GM23338 (cell line): ENCODE results near the gene SCG5. TPM values are rescaled to one million over a fixed set of nuclear protein-coding genes. Genes with fewer than 3 reads are reported as not detected.
"Not testable (repeated sequence)": the region's sequence is repeated elsewhere in the genome, so short reads cannot be mapped to it uniquely, and the experiment has no call there.

ENCODE experiments used
- ATAC-seq: fragments of 200-7000 bp; cut with Tn5 transposase; 3 replicates; pipeline ENCODE4 v1.9.1; 2020
- DNase-seq: peaks from one replicate; pipeline ENCODE4 v3.0.0-alpha.2; 2015; ENCODE audit warnings: low spot score
- H2AFZ ChIP-seq: fragments of 200-600 bp; sonication (generic); 2 replicates; pipeline ENCODE4 v1.8.0; 2016; ENCODE audit warnings: antibody characterized with exemption, mild to moderate bottlenecking, moderate library complexity
- H3F3A ChIP-seq: fragments of 200-600 bp; sonication (generic); replicated peaks from 2 replicates; pipeline ENCODE4 v1.8.0; 2017; ENCODE audit warnings: antibody characterized with exemption, mixed run types, low read depth
- H3K27ac ChIP-seq: fragments of 200-600 bp; sonication (generic); 2 replicates; pipeline ENCODE4 v1.6.1; 2016; ENCODE audit warnings: low read depth
- H3K27me3 ChIP-seq: fragments of 200-600 bp; sonication (generic); 2 replicates; pipeline ENCODE4 v1.8.0; 2016; ENCODE audit warnings: mild to moderate bottlenecking, mixed run types, moderate library complexity; ENCODE audit not compliant: insufficient read depth
- H3K36me3 ChIP-seq: fragments of 200-600 bp; sonication (generic); 2 replicates; pipeline ENCODE4 v1.8.0; 2016; ENCODE audit warnings: mild to moderate bottlenecking; ENCODE audit not compliant: insufficient read depth
- H3K4me1 ChIP-seq: fragments of 200-600 bp; sonication (generic); 2 replicates; pipeline ENCODE4 v1.8.0; 2016; ENCODE audit warnings: mild to moderate bottlenecking, moderate library complexity; ENCODE audit not compliant: insufficient read depth
- H3K4me2 ChIP-seq: fragments of 200-600 bp; sonication (generic); 2 replicates; pipeline ENCODE4 v1.7.1; 2017; ENCODE audit warnings: mixed run types
- H3K4me3 ChIP-seq: fragments of 200-600 bp; sonication (generic); 2 replicates; pipeline ENCODE4 v1.6.1; 2016; ENCODE audit warnings: mixed run types
- H3K79me2 ChIP-seq: fragments of 200-600 bp; sonication (generic); replicated peaks from 2 replicates; pipeline ENCODE4 v1.8.0; 2017; ENCODE audit warnings: mild to moderate bottlenecking; ENCODE audit not compliant: insufficient read depth
- H3K9me2 ChIP-seq: fragments of 200-600 bp; sonication (generic); 2 replicates; pipeline ENCODE4 v1.8.0; 2017; ENCODE audit not compliant: insufficient read depth
- H4K20me1 ChIP-seq: fragments of 200-600 bp; sonication (generic); replicated peaks from 2 replicates; pipeline ENCODE4 v1.8.0; 2017; ENCODE audit warnings: mild to moderate bottlenecking; ENCODE audit not compliant: insufficient read depth
- H3K27ac Mint-ChIP-seq: 2 replicates; pipeline ENCODE4 v1.8.0; 2020; ENCODE audit warnings: inconsistent platforms, mild to moderate bottlenecking, moderate library complexity, mixed read lengths
- H3K27me3 Mint-ChIP-seq: 3 replicates; pipeline ENCODE4 v1.8.0; 2022; ENCODE audit warnings: low read depth, mild to moderate bottlenecking, moderate library complexity, mixed read lengths, inconsistent platforms; ENCODE audit not compliant: insufficient read depth, poor library complexity
- H3K36me3 Mint-ChIP-seq: 3 replicates; pipeline ENCODE4 v1.8.0; 2021; ENCODE audit warnings: low read depth, mild to moderate bottlenecking, inconsistent platforms, moderate library complexity, mixed read lengths
- H3K4me1 Mint-ChIP-seq: 3 replicates; pipeline ENCODE4 v1.8.0; 2020; ENCODE audit warnings: mild to moderate bottlenecking, inconsistent platforms, mixed read lengths
- H3K4me3 Mint-ChIP-seq: 3 replicates; pipeline ENCODE4 v1.8.0; 2021; ENCODE audit warnings: moderate library complexity, mild to moderate bottlenecking, inconsistent platforms, mixed read lengths
- H3K9me3 Mint-ChIP-seq: 3 replicates; pipeline ENCODE4 v1.8.0; 2020; ENCODE audit warnings: moderate library complexity, mild to moderate bottlenecking, inconsistent platforms, mixed read lengths
- CTCF ChIP-seq, 2 experiments: fragments of 200-600 bp in 1 of 2; sonication (generic) in 1 of 2; conservative IDR thresholded peaks; 2 replicates each; pipeline versions ENCODE4 v1.5.1 to v1.6.1; 2016 to 2017; ENCODE audit warnings: antibody characterized with exemption in 2 of 2, low read depth in 2 of 2, mild to moderate bottlenecking in 2 of 2, moderate library complexity in 1 of 2
- ETS1 ChIP-seq: IDR thresholded peaks from 2 replicates; pipeline ENCODE4 v1.6.1; 2016; ENCODE audit warnings: antibody characterized with exemption
- EZH2 ChIP-seq: fragments of 200-600 bp; sonication (generic); IDR thresholded peaks from one replicate; pipeline ENCODE4 v1.8.0; 2017; ENCODE audit warnings: antibody characterized with exemption, mild to moderate bottlenecking, low read depth; ENCODE audit not compliant: unreplicated experiment
- POLR2AphosphoS5 ChIP-seq: IDR thresholded peaks from 2 replicates; pipeline ENCODE4 v1.6.1; 2016; ENCODE audit warnings: antibody characterized with exemption, low read depth
- REST ChIP-seq: IDR thresholded peaks from one replicate; pipeline ENCODE4 v1.6.1; 2018; ENCODE audit warnings: antibody characterized with exemption; ENCODE audit not compliant: unreplicated experiment
- ZNF331 ChIP-seq: fragments of 250-450 bp; sonication (Bioruptor Pico); IDR thresholded peaks from 2 replicates; pipeline ENCODE4 v1.5.0; 2020; ENCODE audit warnings: low read depth, mild to moderate bottlenecking, moderate library complexity
- polyA plus RNA-seq: library from polyadenylated mRNA; unstranded; fragments of >200 nt; fragmentation: Nextera tagmentation; extraction: Ambion mirVana; gene quantifications from 2 replicates; pipeline ENCODE4 v1.2.1, GENCODE V29; 2016
- total RNA-seq: library from RNA; depleted of rRNA; stranded (reverse); fragments of >200 nt; shearing (Covaris generic); gene quantifications from 2 replicates; pipeline ENCODE4 v1.2.3, GENCODE V29; 2014

The SCG5 gene
- total and polyA plus RNA-seq, 2 experiments from 2014 or later, result 48.1 to 73.3 TPM

- DNase-seq (peak; percentile 74), ATAC-seq (peak; percentile 83)
- peak within 1 kb of the TSS; percentile 90 for H3K4me2 ChIP-seq
- not testable (repeated sequence) for H3K4me1 Mint-ChIP-seq, H2AFZ ChIP-seq, H3K36me3 ChIP-seq, H3K27me3 ChIP-seq, H3K36me3 Mint-ChIP-seq, H3K27me3 Mint-ChIP-seq, H3K4me1 ChIP-seq, H3K9me3 Mint-ChIP-seq, H3F3A ChIP-seq, H3K9me2 ChIP-seq, H4K20me1 ChIP-seq
- H3K27ac ChIP-seq, result peak within 1 kb of the TSS; percentile 87; the same call in 1 of the 2 replicates
- peaks cover 46% of the 10 kb centered on the region for H3K79me2 ChIP-seq
- Mint-ChIP-seq H3K27ac (peak within 1 kb of the TSS; percentile 98), H3K4me3 (peak within 1 kb of the TSS; percentile 97)
- H3K4me3 ChIP-seq, result peak within 1 kb of the TSS; percentile 93
Observed at GRCh38 chr15:32615051-32615870, 26.2 kb upstream of the SCG5 start, which contains the start of gene ARHGAP11A. Gene ARHGAP11A, plus strand, starts transcription at chr15:32615504. Its CDS starts 708 bp downstream, at chr15:32616212.

GRCh38 chr15:32615871-32616426 lies 25.6 kb upstream of the SCG5 start:
- H3K4me3 ChIP-seq, result peak overlapping the region; percentile 93
- H3K9me2 ChIP-seq, H2AFZ ChIP-seq, H3K4me1 Mint-ChIP-seq, H3F3A ChIP-seq, H4K20me1 ChIP-seq, H3K9me3 Mint-ChIP-seq, H3K36me3 Mint-ChIP-seq, H3K4me1 ChIP-seq, H3K27me3 ChIP-seq, H3K27me3 Mint-ChIP-seq, H3K36me3 ChIP-seq: not testable (repeated sequence)
- Mint-ChIP-seq H3K4me3 (peak overlapping the region; percentile 97), H3K27ac (peak overlapping the region; percentile 98)
- H3K4me2 ChIP-seq, result peak overlapping the region; percentile 90
- peak; percentile 46 for ATAC-seq
- H3K79me2 ChIP-seq, result peaks cover 46% of the 10 kb centered on the region
- DNase-seq, result peak; percentile 27
- H3K27ac ChIP-seq, result peak overlapping the region; percentile 87; the same call in 1 of the 2 replicates

- Mint-ChIP-seq H3K4me3 (no peak overlapping the region), H3K27me3 (no peaks in the 10 kb centered on the region), H3K36me3 (peaks cover 43% of the 10 kb centered on the region), H3K9me3 (no peaks in the 10 kb centered on the region), H3K27ac (no peak overlapping the region), H3K4me1 (peaks cover 3% of the 10 kb centered on the region)
- H3K27me3 ChIP-seq, result no peaks in the 10 kb centered on the region
- no peak overlapping the region for H3K27ac ChIP-seq
- no peak overlapping the region for H3K4me2 ChIP-seq
- H4K20me1 ChIP-seq, result peaks cover 15% of the 10 kb centered on the region
- no peak for ATAC-seq
- no peaks in the 10 kb centered on the region for H3F3A ChIP-seq
- H2AFZ ChIP-seq, result no peak overlapping the region
- no peak for TF ChIP-seq EZH2
- no peak for TF ChIP-seq POLR2AphosphoS5
- TF ChIP-seq CTCF (conservative IDR thresholded peaks at IDR 0.05; ENCODE audit: low read depth in 2 of 2), result no peak
- no peak for TF ChIP-seq ZNF331 (CRISPR knock-in tag)
- TF ChIP-seq REST, result no peak
- no peak for TF ChIP-seq ETS1
- H3K9me2 ChIP-seq, result no peaks in the 10 kb centered on the region
- peaks cover 5% of the 10 kb centered on the region; the same call in 1 of the 2 replicates for H3K4me1 ChIP-seq
- peaks cover 53% of the 10 kb centered on the region for H3K36me3 ChIP-seq
- DNase-seq, result no peak
- no peak overlapping the region for H3K4me3 ChIP-seq
- no peaks in the 10 kb centered on the region for H3K79me2 ChIP-seq
Observed at GRCh38 chr15:32636410-32636809, 5.1 kb upstream of the SCG5 start.
